ENCODE measurements around the gene L3MBTL4.

GRCh38 chr18:6269660-6270332 is 144.9 kb downstream of the L3MBTL4 start:
- TF ChIP-seq, protein P1, sequence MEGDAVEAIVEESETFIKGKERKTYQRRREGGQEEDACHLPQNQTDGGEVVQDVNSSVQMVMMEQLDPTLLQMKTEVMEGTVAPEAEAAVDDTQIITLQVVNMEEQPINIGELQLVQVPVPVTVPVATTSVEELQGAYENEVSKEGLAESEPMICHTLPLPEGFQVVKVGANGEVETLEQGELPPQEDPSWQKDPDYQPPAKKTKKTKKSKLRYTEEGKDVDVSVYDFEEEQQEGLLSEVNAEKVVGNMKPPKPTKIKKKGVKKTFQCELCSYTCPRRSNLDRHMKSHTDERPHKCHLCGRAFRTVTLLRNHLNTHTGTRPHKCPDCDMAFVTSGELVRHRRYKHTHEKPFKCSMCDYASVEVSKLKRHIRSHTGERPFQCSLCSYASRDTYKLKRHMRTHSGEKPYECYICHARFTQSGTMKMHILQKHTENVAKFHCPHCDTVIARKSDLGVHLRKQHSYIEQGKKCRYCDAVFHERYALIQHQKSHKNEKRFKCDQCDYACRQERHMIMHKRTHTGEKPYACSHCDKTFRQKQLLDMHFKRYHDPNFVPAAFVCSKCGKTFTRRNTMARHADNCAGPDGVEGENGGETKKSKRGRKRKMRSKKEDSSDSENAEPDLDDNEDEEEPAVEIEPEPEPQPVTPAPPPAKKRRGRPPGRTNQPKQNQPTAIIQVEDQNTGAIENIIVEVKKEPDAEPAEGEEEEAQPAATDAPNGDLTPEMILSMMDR (IDR thresholded peaks at IDR 0.05): no peak
- no peak for TF ChIP-seq POLR2A (IDR thresholded peaks at IDR 0.05)
